HepG2 (cell line): ENCODE measurements around the gene FAM174C. TPM values are rescaled to one million over a fixed set of nuclear protein-coding genes. Genes with fewer than 3 reads are reported as not detected.
A peak's percentile ranks its signal among the peaks of the same experiment; 100 is the strongest.

Experiments used
- ARNT ChIP-seq: fragments of 450-650 bp; IDR thresholded peaks from 2 replicates; pipeline ENCODE4 v1.6.1; 2017
- CAMTA2 ChIP-seq: sonication (generic); formaldehyde crosslinking; IDR thresholded peaks from 2 replicates; pipeline ENCODE4 v1.4.0; 2020; ENCODE audit warnings: mild to moderate bottlenecking, missing genetic modification reagents, borderline replicate concordance
- CENPBD1 ChIP-seq: sonication (generic); formaldehyde crosslinking; IDR thresholded peaks from 2 replicates; pipeline ENCODE4 v1.8.0; 2022; ENCODE audit warnings: missing genetic modification reagents, low read depth, mild to moderate bottlenecking, borderline replicate concordance
- GLMP ChIP-seq: sonication (generic); formaldehyde crosslinking; IDR thresholded peaks from 2 replicates; pipeline ENCODE4 v1.9.0; 2021; ENCODE audit warnings: missing genetic modification reagents, mild to moderate bottlenecking, borderline replicate concordance
- HNF4G ChIP-seq, 2 experiments: sonication (generic) in 1 of 2; formaldehyde crosslinking in 1 of 2; IDR thresholded peaks; 2 replicates each; pipeline versions ENCODE4 v1.4.0 to v1.6.1; 2011 to 2020; ENCODE audit warnings: borderline replicate concordance in 2 of 2, low read depth in 2 of 2, mild to moderate bottlenecking in 2 of 2, low read length in 1 of 2, missing genetic modification reagents in 1 of 2, moderate library complexity in 1 of 2
- KDM5A ChIP-seq: fragments of 200-600 bp; sonication (generic); IDR thresholded peaks from 2 replicates; pipeline ENCODE4 v1.7.0; 2018; ENCODE audit warnings: antibody characterized with exemption, mild to moderate bottlenecking, low read length, borderline replicate concordance
- KDM6A ChIP-seq: IDR thresholded peaks from 2 replicates; pipeline ENCODE4 v1.6.1; 2016; ENCODE audit warnings: low read depth
- KMT2B ChIP-seq: IDR thresholded peaks from 2 replicates; pipeline ENCODE4 v1.6.1; 2016; ENCODE audit warnings: missing genetic modification reagents, missing compliant biosample characterization
- MED13 ChIP-seq: sonication (generic); formaldehyde crosslinking; IDR thresholded peaks from 2 replicates; pipeline ENCODE4 v1.5.0; 2020; ENCODE audit warnings: missing genetic modification reagents
- NCOA2 ChIP-seq: sonication (generic); formaldehyde crosslinking; IDR thresholded peaks from 2 replicates; pipeline ENCODE4 v1.8.0; 2022; ENCODE audit warnings: inconsistent platforms
- PATZ1 ChIP-seq: sonication (generic); formaldehyde crosslinking; IDR thresholded peaks from 2 replicates; pipeline ENCODE4 v1.4.0; 2020; ENCODE audit warnings: missing genetic modification reagents
- PCBP2 ChIP-seq: fragments of 200-400 bp; formaldehyde crosslinking; optimal IDR thresholded peaks from 2 replicates; pipeline ENCODE3; 2018; ENCODE audit warnings: low read length, low read depth; ENCODE audit not compliant: poor library complexity, severe bottlenecking
- POLR2A ChIP-seq, 2 experiments: IDR thresholded peaks; 2 replicates each; pipeline ENCODE4 v1.6.1; 2011; ENCODE audit warnings: low read depth in 2 of 2, low read length in 2 of 2, mild to moderate bottlenecking in 1 of 2, moderate library complexity in 1 of 2; ENCODE audit not compliant: insufficient read depth in 1 of 2
- RXRA ChIP-seq: sonication (generic); formaldehyde crosslinking; IDR thresholded peaks from 2 replicates; pipeline ENCODE4 v1.5.1; 2020; ENCODE audit warnings: missing genetic modification reagents
- XBP1 ChIP-seq: sonication (generic); formaldehyde crosslinking; IDR thresholded peaks from 2 replicates; pipeline ENCODE4 v1.5.0; 2020; ENCODE audit warnings: missing genetic modification reagents
- ZBTB20 ChIP-seq: sonication (generic); formaldehyde crosslinking; IDR thresholded peaks from 2 replicates; pipeline ENCODE4 v1.8.1; 2023; ENCODE audit warnings: missing genetic modification reagents, low read depth, mild to moderate bottlenecking, borderline replicate concordance
- ZBTB38 ChIP-seq: sonication (generic); formaldehyde crosslinking; IDR thresholded peaks from 2 replicates; pipeline ENCODE4 v1.5.1; 2020; ENCODE audit warnings: mild to moderate bottlenecking, missing genetic modification reagents
- ZNF264 ChIP-seq: sonication (generic); formaldehyde crosslinking; IDR thresholded peaks from 2 replicates; pipeline ENCODE4 v1.4.0; 2020; ENCODE audit warnings: missing genetic modification reagents
- ZNF337 ChIP-seq: sonication (generic); formaldehyde crosslinking; IDR thresholded peaks from 2 replicates; pipeline ENCODE4 v1.5.1; 2020; ENCODE audit warnings: missing genetic modification reagents, low read depth, mild to moderate bottlenecking, borderline replicate concordance
- ZNF367 ChIP-seq: sonication (generic); formaldehyde crosslinking; IDR thresholded peaks from 2 replicates; pipeline ENCODE4 v1.4.0; 2020; ENCODE audit warnings: missing genetic modification reagents, borderline replicate concordance
- ZNF674 ChIP-seq: sonication (generic); formaldehyde crosslinking; IDR thresholded peaks from 2 replicates; pipeline ENCODE4 v1.5.0; 2020; ENCODE audit warnings: low read depth, mild to moderate bottlenecking, missing genetic modification reagents
- ZSCAN22 ChIP-seq: sonication (generic); formaldehyde crosslinking; IDR thresholded peaks from 2 replicates; pipeline ENCODE4 v1.4.0; 2020; ENCODE audit warnings: mild to moderate bottlenecking, missing genetic modification reagents
- polyA plus RNA-seq, 8 experiments: library from polyadenylated mRNA; depleted of rRNA in 3 of 8; stranded (reverse) in 7 of 8; unstranded in 1 of 8; fragments of >200 nt; fragmentation: Illumina TruSeq in 4 of 8; extraction: Trizol in 4 of 8; gene quantifications; 2 replicates each; pipeline versions ENCODE4 v1.2.1 to v1.2.3, GENCODE V29; 2011 to 2016; ENCODE audit warnings: low read depth in 4 of 8, missing spikeins in 1 of 8, mixed read lengths in 1 of 8; ENCODE audit not compliant: insufficient read depth in 1 of 8
- total RNA-seq, 5 experiments: library from RNA; depleted of rRNA; stranded (reverse); fragments of >200 nt; fragmentation: Illumina TruSeq; extraction: Trizol; gene quantifications; 2 replicates each; pipeline ENCODE4 v1.2.3, GENCODE V29; 2016; ENCODE audit warnings: low read depth in 1 of 5
- TF ChIP-seq, protein P1 (sequence below): IDR thresholded peaks from 2 replicates; pipeline ENCODE4 v1.6.1; 2016; ENCODE audit warnings: mild to moderate bottlenecking, missing biosample characterization, missing genetic modification reagents

Gene FAM174C
- total and polyA plus RNA-seq, 2 of the 13 experiments (the other 11 are each of a cell fraction or from before 2014, with no cell fraction given) = 19.5 to 31.3 TPM

- TF ChIP-seq ZSCAN22 (CRISPR knock-in tag) (0 out of 2 replicates have a peak, but pooled peaks have one; percentile 43), ZNF264 (CRISPR knock-in tag) (no peak), POLR2A (IDR thresholded peaks at IDR 0.05; ENCODE audit: insufficient read depth in 1 of 2, low read depth in 2 of 2, low read length in 2 of 2) (peak in 1 of 2 experiments; percentile 89; a peak in 2 of 4 replicates), ARNT (no peak), KDM6A (CRISPR knock-in tag) (no peak), ZNF674 (no peak), PCBP2 (no peak), RXRA (CRISPR knock-in tag) (peak; percentile 40), ZBTB38 (CRISPR knock-in tag) (peak; percentile 57), ZBTB20 (no peak), ZNF367 (CRISPR knock-in tag) (no peak), MED13 (no peak; the same call in 1 of the 2 replicates), KDM5A (peak; percentile 50; the same call in 1 of the 2 replicates), HNF4G (IDR thresholded peaks at IDR 0.05; ENCODE audit: borderline replicate concordance, low read depth, low read length) (no peak; the same call in 1 of the 2 replicates), HNF4G (CRISPR knock-in tag; IDR thresholded peaks at IDR 0.05; ENCODE audit: borderline replicate concordance, low read depth) (no peak), KMT2B (CRISPR knock-in tag) (no peak), CENPBD1 (no peak; the same call in 1 of the 2 replicates), ZNF337 (CRISPR knock-in tag) (no peak), XBP1 (CRISPR knock-in tag) (no peak), CAMTA2 (no peak), PATZ1 (no peak; the same call in 1 of the 2 replicates), GLMP (CRISPR knock-in tag) (no peak), NCOA2 (no peak)
- TF ChIP-seq, protein P1, sequence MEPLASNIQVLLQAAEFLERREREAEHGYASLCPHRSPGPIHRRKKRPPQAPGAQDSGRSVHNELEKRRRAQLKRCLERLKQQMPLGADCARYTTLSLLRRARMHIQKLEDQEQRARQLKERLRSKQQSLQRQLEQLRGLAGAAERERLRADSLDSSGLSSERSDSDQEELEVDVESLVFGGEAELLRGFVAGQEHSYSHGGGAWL = peak; percentile 50; the same call in 1 of the 2 replicates
Measured at GRCh38 chr19:1269478-1270212, 5.7 kb upstream of the FAM174C start (continued).
